LNCaP clone FGC (cell line): ENCODE measurements around the gene SMIM27.
A peak's percentile ranks its signal among the peaks of the same experiment; 100 is the strongest.

ENCODE experiments used
- DNase-seq: peaks from one replicate; pipeline ENCODE4 v3.0.0-alpha.2; 2011; ENCODE audit warnings: low read depth
- H3K4me3 ChIP-seq: 2 replicates; pipeline ENCODE4 v1.5.1; 2011; ENCODE audit warnings: mild to moderate bottlenecking, low read depth, low read length, control low read depth
- TF ChIP-seq, protein P1 (sequence below): IDR thresholded peaks from 2 replicates; pipeline ENCODE4 v1.5.1; 2012; ENCODE audit warnings: mild to moderate bottlenecking; ENCODE audit not compliant: control insufficient read depth, insufficient read depth; ENCODE audit errors: extremely low read depth

SMIM27 gene

DNA sequence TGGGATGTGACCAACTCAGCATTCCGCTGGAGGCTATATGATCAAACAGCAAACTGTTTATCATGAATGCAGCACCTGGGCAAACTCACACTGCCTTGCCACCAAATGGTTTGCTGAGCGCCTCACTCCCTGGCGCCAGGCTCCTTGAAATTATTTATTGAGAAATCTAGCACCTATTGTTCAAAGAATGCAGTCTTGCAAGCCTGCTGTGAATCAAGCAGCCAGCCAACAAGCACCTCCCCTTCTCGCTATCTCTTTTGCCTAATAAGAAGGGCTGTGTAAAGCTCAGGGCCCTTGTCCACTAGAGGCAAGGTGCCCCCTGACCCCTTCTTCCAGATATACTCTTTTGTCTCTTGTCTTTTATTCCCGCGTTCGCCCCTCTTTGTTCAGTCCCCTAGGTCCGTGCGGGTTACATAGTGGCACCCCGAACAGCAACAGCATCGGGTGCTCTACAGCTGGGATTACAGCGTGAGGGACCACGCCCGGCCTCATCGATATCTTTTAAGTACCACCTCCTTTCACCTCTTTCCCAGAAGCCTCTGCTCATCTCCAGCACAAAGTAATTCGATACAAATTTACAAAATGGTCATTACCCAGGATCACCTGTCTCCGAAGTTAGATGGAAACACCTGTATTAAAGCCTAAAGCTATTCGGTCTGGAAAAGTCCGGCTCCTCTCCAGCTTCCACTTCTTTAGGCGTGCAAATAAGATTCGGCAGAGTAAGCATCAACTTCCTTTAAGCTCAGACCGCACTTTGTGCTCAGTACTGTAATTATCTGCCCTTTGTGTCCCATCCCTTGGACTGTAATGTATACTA is 27.0 kb upstream of the SMIM27 start:
- DNase-seq: peak; percentile 30
- TF ChIP-seq, protein P1, sequence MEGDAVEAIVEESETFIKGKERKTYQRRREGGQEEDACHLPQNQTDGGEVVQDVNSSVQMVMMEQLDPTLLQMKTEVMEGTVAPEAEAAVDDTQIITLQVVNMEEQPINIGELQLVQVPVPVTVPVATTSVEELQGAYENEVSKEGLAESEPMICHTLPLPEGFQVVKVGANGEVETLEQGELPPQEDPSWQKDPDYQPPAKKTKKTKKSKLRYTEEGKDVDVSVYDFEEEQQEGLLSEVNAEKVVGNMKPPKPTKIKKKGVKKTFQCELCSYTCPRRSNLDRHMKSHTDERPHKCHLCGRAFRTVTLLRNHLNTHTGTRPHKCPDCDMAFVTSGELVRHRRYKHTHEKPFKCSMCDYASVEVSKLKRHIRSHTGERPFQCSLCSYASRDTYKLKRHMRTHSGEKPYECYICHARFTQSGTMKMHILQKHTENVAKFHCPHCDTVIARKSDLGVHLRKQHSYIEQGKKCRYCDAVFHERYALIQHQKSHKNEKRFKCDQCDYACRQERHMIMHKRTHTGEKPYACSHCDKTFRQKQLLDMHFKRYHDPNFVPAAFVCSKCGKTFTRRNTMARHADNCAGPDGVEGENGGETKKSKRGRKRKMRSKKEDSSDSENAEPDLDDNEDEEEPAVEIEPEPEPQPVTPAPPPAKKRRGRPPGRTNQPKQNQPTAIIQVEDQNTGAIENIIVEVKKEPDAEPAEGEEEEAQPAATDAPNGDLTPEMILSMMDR: no peak
- H3K4me3 ChIP-seq: peak overlapping the region; percentile 53

DNA sequence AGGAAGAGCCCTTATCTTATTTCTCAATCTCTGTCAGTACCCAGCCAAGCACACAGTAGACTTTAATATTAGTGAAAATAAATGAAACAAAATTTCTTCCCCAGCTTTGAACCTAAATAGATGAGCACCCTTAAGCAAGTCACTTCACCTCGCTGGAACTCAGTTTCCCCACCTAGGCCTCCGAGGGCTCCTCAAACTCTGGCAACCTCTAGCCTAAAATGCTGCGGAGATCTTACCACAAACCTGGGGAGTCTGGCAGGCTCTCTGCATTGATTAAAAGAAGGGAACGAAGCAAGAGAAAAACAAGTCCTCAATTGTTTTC is 26.5 kb upstream of the SMIM27 start:
- H3K4me3 ChIP-seq: peak overlapping the region; percentile 53
- DNase-seq: no peak
- TF ChIP-seq, protein P1: no peak

DNA sequence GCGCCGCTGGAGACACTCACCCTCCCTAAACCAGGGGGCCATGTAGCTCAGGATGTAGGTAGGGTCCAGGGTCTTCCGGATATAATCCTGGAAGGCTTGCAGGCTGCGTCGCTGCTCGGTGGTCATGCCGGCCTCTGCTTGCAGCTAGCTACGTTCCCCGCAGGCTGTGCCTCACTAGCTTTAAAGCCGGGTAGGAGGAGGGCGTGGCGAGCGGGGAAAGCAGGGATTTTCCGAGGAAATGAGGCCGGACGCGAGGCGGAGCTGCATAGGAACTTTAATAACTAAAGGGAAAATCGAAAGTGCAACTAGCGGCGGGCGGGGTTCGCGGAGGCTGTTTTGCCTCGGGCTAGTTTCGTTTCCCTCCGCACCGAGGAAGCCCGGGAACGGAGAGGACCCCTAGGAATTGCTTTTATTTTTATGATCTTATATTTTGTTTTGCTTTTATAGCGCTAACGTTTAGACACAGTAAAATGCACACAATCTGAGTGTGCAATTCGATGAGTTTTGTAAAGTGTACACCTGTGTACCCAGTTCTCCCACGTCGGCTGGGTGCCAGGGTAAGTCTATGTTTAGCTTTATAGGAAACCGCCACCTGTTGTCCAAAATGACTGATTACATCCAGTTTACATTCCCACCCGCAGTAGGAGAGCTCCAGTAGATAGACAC is 26.0 kb upstream of the SMIM27 start, which contains the start of gene RIGI:
RIGI (minus strand) TSS at position 156 of the 666 bp plus-strand sequence; CDS start at position 126, 30 bp downstream.
- TF ChIP-seq, protein P1: peak; percentile 66
- H3K4me3 ChIP-seq: peak within 1 kb of the TSS; percentile 53
- peak; percentile 87 for DNase-seq

DNA sequence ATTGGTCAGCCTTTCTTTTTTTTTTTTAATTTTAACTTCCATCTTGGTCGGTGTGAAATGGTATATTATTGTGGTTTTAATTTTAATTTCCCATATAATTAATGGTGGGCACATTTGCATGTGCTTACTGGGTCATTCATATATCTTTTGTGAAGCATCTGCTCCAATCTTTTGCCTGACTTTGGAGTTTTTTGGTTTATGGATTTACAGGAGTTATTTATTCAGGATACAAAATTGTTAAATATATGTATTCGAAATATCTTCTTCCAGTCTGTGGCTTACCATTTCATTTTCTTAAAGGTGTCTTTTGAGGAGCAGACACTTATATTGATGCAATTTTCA is 25.4 kb upstream of the SMIM27 start:
- peak overlapping the region; percentile 53 for H3K4me3 ChIP-seq
- no peak for DNase-seq
- TF ChIP-seq, protein P1: no peak

DNA sequence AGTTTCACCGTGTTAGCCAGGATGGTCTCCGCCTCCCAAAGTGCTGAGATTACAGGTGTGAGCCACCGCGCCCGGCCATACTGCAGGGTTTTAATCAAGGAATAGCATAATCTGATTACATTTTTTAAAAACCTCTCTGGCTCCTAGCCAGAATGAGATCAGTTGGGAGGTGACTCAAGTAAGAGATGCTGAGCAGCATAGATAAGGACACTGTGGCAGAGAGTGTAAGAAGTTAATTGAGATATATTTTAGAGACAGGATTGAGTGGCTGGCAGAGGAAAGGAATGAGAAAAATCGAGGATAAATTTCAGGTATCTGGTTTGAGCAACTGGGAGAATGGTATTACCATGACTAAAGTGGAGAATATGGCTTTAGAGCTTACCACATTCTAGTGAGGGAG is 18.8 kb upstream of the SMIM27 start:
- no peak overlapping the region for H3K4me3 ChIP-seq
- DNase-seq: no peak
- TF ChIP-seq, protein P1: no peak

DNA sequence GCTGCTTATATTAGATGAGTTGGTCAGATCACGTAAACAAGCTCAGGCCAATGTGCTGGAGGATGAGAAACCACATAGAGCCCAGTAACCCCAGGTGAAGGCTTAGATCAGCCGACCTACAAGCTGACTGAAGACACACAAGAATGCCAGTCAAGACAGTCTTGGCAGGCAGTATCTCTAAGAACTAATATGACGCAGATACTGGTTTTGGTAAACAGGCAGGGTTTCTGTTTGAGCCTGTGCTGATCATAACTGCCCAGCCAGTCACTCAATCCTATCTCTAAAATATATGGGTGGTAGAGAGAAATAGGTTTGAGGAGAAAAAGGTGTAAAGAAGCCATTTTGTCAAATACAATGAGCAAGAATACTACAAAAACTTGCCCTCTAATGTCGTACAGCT is 18.3 kb upstream of the SMIM27 start:
- DNase-seq: no peak
- no peak overlapping the region for H3K4me3 ChIP-seq
- TF ChIP-seq, protein P1: no peak
